Naive thymus-derived CD4-positive, alpha-beta T cell (primary cell): ENCODE results near the gene SPRR1A. TPM values are rescaled to one million over a fixed set of nuclear protein-coding genes. Genes with fewer than 3 reads are reported as not detected.

Source experiments
- ATAC-seq: fragments of 150-1000 bp; cut with Tn5 transposase; 2 replicates; pipeline ENCODE4 v1.10.0; 2021; ENCODE audit warnings: mild to moderate bottlenecking, moderate library complexity
- CTCF ChIA-PET: fragments of 350-600 bp; sonication (Branson Sonifier 250); formaldehyde crosslinking; loops from one replicate; lab custom pipeline; 2021; ENCODE audit warnings: antibody characterized with exemption; lab: Charles Lee
- POLR2A ChIA-PET: fragments of 350-600 bp; sonication (Branson Sonifier 250); formaldehyde crosslinking; loops from one replicate; lab custom pipeline; 2021; ENCODE audit warnings: antibody characterized with exemption, inconsistent platforms; lab: Charles Lee
- DNase-seq, 9 donors: peaks; one replicate each; pipeline versions ENCODE4 v3.0.0 to v3.0.0-alpha.2; 2020 to 2022; ENCODE audit warnings: mixed read lengths in 1 of 9
- H3K27ac ChIP-seq: one replicate; pipeline ENCODE4 v1.7.0; 2013; ENCODE audit warnings: mild to moderate bottlenecking, low read depth, low read length, moderate library complexity
- H3K27me3 ChIP-seq, 2 donors: one replicate each; pipeline ENCODE4 v1.7.0; 2013; ENCODE audit warnings: low read length in 2 of 2, mild to moderate bottlenecking in 2 of 2, moderate library complexity in 2 of 2; ENCODE audit not compliant: control insufficient read depth in 2 of 2, insufficient read depth in 2 of 2
- H3K36me3 ChIP-seq, 3 experiments: 1 replicate in 2 of 3; 2 replicates in 1 of 3; pipeline ENCODE4 v1.7.0; 2013; ENCODE audit warnings: low read length in 3 of 3, mild to moderate bottlenecking in 3 of 3, moderate library complexity in 1 of 3; ENCODE audit not compliant: insufficient read depth in 3 of 3, control insufficient read depth in 2 of 3
- H3K4me1 ChIP-seq, 2 donors: one replicate each; pipeline ENCODE4 v1.7.0; 2013; ENCODE audit warnings: low read length in 2 of 2, mild to moderate bottlenecking in 2 of 2, moderate library complexity in 1 of 2; ENCODE audit not compliant: control insufficient read depth in 2 of 2, insufficient read depth in 2 of 2
- H3K4me3 ChIP-seq: 2 replicates; pipeline ENCODE4 v1.7.0; 2013; ENCODE audit warnings: mild to moderate bottlenecking, low read length
- H3K9me3 ChIP-seq, 3 experiments: 1 replicate in 2 of 3; 2 replicates in 1 of 3; pipeline ENCODE4 v1.7.0; 2013; ENCODE audit warnings: low read length in 3 of 3; ENCODE audit not compliant: control insufficient read depth in 2 of 3
- H3K27ac Mint-ChIP-seq, 9 donors: one replicate each; pipeline ENCODE4 v1.8.0; 2020 to 2022; ENCODE audit warnings: mixed read lengths in 9 of 9, mild to moderate bottlenecking in 8 of 9, moderate library complexity in 5 of 9, inconsistent platforms in 2 of 9
- H3K27me3 Mint-ChIP-seq, 5 donors: one replicate each; pipeline ENCODE4 v1.8.0; 2021 to 2022; ENCODE audit warnings: mixed read lengths in 5 of 5, mild to moderate bottlenecking in 1 of 5
- H3K36me3 Mint-ChIP-seq, 5 donors: one replicate each; pipeline ENCODE4 v1.8.0; 2020 to 2022; ENCODE audit warnings: mixed read lengths in 5 of 5, mild to moderate bottlenecking in 3 of 5, inconsistent platforms in 1 of 5
- H3K4me1 Mint-ChIP-seq, 7 donors: one replicate each; pipeline ENCODE4 v1.8.0; 2020 to 2022; ENCODE audit warnings: mixed read lengths in 7 of 7, mild to moderate bottlenecking in 3 of 7, inconsistent platforms in 1 of 7
- H3K4me3 Mint-ChIP-seq, 10 donors: one replicate each; pipeline ENCODE4 v1.8.0; 2020 to 2022; ENCODE audit warnings: mild to moderate bottlenecking in 10 of 10, mixed read lengths in 10 of 10, moderate library complexity in 6 of 10, inconsistent platforms in 2 of 10
- H3K9me3 Mint-ChIP-seq, 11 donors: one replicate each; pipeline ENCODE4 v1.8.0; 2020 to 2022; ENCODE audit warnings: mixed read lengths in 11 of 11, mild to moderate bottlenecking in 4 of 11, inconsistent platforms in 1 of 11, moderate library complexity in 1 of 11
- intact Hi-C, 2 donors: fragments of 100-400 bp; cut with micrococcal nuclease; formaldehyde crosslinking; loops; one replicate each; pipeline ENCODE4 v1.15.1; 2023
- polyA plus RNA-seq, 2 donors: library from polyadenylated mRNA; unstranded; fragments of 300-500 nt; fragmentation: Illumina TruSeq; gene quantifications; one replicate each; pipeline ENCODE4 v1.2.3, GENCODE V29; 2021
- total RNA-seq, 6 experiments: library from RNA in 5 of 6; stranded (reverse) in 5 of 6; gene quantifications; 1 replicate in 5 of 6; 2 replicates in 1 of 6; pipeline ENCODE4 v1.2.3 and lab custom pipeline; 2021 to 2026

The SPRR1A gene
- total and polyA plus RNA-seq, 7 experiments from 2014 or later = not detected

GRCh38 chr1:152951711-152952110, 32.2 kb upstream of the SPRR1A start:
- H3K27me3 Mint-ChIP-seq = peaks cover 0 to 32% (median 29%) of the 10 kb centered on the region in 5 donors
- no peaks in the 10 kb centered on the region for H3K27me3 ChIP-seq

GRCh38 chr1:152953761-152954160, 30.1 kb upstream of the SPRR1A start:
- H3K27ac Mint-ChIP-seq = no peak overlapping the region
- H3K4me1 Mint-ChIP-seq = peaks cover 0 to 2% (median 0%) of the 10 kb centered on the region in 7 donors
- POLR2A ChIA-PET = no interaction called here
- H3K4me3 Mint-ChIP-seq = no peak overlapping the region
- H3K36me3 ChIP-seq = no peaks in the 10 kb centered on the region
- no peak overlapping the region for H3K4me3 ChIP-seq
- H3K27ac ChIP-seq = no peak overlapping the region
- CTCF ChIA-PET = no interaction called here
- H3K9me3 Mint-ChIP-seq = no peaks in the 10 kb centered on the region
- H3K27me3 Mint-ChIP-seq = peaks cover 0 to 28% (median 24%) of the 10 kb centered on the region in 5 donors
- DNase-seq (no peak), ATAC-seq (no peak)
- H3K27me3 ChIP-seq = no peaks in the 10 kb centered on the region
- no peaks in the 10 kb centered on the region for H3K4me1 ChIP-seq
- H3K36me3 Mint-ChIP-seq = no peaks in the 10 kb centered on the region
- intact Hi-C loops = no loop called here
- no peaks in the 10 kb centered on the region for H3K9me3 ChIP-seq

More at GRCh38 chr1:152951711-152952110, 32.2 kb upstream of the SPRR1A start:
- ChIA-PET CTCF (no interaction called here), POLR2A (no interaction called here)
- no peak overlapping the region for H3K4me3 Mint-ChIP-seq
- no peaks in the 10 kb centered on the region for H3K36me3 ChIP-seq
- no peaks in the 10 kb centered on the region for H3K4me1 ChIP-seq
- H3K36me3 Mint-ChIP-seq = no peaks in the 10 kb centered on the region
- H3K27ac ChIP-seq = no peak overlapping the region
- ATAC-seq (no peak), DNase-seq (no peak)
- peaks cover 0 to 2% (median 0%) of the 10 kb centered on the region in 7 donors for H3K4me1 Mint-ChIP-seq
- H3K9me3 Mint-ChIP-seq = peaks cover 0 to 4% (median 0%) of the 10 kb centered on the region in 11 donors
- H3K27ac Mint-ChIP-seq = no peak overlapping the region
- H3K4me3 ChIP-seq = no peak overlapping the region
- intact Hi-C loops = no loop called here
- no peaks in the 10 kb centered on the region for H3K9me3 ChIP-seq

- no peaks in the 10 kb centered on the region for H3K9me3 ChIP-seq
- POLR2A ChIA-PET = no interaction called here
- H3K4me3 ChIP-seq = no peak overlapping the region
- DNase-seq (no peak), ATAC-seq (no peak)
- H3K4me1 Mint-ChIP-seq = peaks cover 0 to 2% (median 0%) of the 10 kb centered on the region in 7 donors
- H3K27ac ChIP-seq = no peak overlapping the region
- H3K4me1 ChIP-seq = no peaks in the 10 kb centered on the region
- peaks cover 0 to 28% (median 24%) of the 10 kb centered on the region in 5 donors for H3K27me3 Mint-ChIP-seq
- H3K27ac Mint-ChIP-seq = no peak overlapping the region
- H3K9me3 Mint-ChIP-seq = no peaks in the 10 kb centered on the region
- CTCF ChIA-PET = no interaction called here
- no peak overlapping the region for H3K4me3 Mint-ChIP-seq
- H3K36me3 Mint-ChIP-seq = no peaks in the 10 kb centered on the region
- no peaks in the 10 kb centered on the region for H3K36me3 ChIP-seq
- no peaks in the 10 kb centered on the region for H3K27me3 ChIP-seq
- intact Hi-C loops = no loop called here
Measured at GRCh38 chr1:152954436-152954835, 29.4 kb upstream of the SPRR1A start.

GRCh38 chr1:152957561-152957960, 26.3 kb upstream of the SPRR1A start:
- Histone ChIP-seq H3K9me3 (no peaks in the 10 kb centered on the region), H3K36me3 (no peaks in the 10 kb centered on the region), H3K27me3 (no peaks in the 10 kb centered on the region), H3K27ac (no peak overlapping the region), H3K4me1 (no peaks in the 10 kb centered on the region), H3K4me3 (no peak overlapping the region)
- no peak overlapping the region for H3K27ac Mint-ChIP-seq
- H3K27me3 Mint-ChIP-seq = peaks cover 0 to 28% (median 17%) of the 10 kb centered on the region in 5 donors
- H3K4me1 Mint-ChIP-seq = no peaks in the 10 kb centered on the region
- no peak overlapping the region for H3K4me3 Mint-ChIP-seq
- intact Hi-C loops = no loop called here
- ChIA-PET POLR2A (no interaction called here), CTCF (no interaction called here)
- no peaks in the 10 kb centered on the region for H3K9me3 Mint-ChIP-seq
- no peak for DNase-seq
- H3K36me3 Mint-ChIP-seq = no peaks in the 10 kb centered on the region
- ATAC-seq = no peak

- Mint-ChIP-seq H3K4me3 (no peak overlapping the region), H3K27me3 (peaks cover 0 to 22% (median 12%) of the 10 kb centered on the region in 5 donors), H3K4me1 (no peaks in the 10 kb centered on the region), H3K36me3 (no peaks in the 10 kb centered on the region), H3K27ac (no peak overlapping the region), H3K9me3 (no peaks in the 10 kb centered on the region)
- no peaks in the 10 kb centered on the region for H3K27me3 ChIP-seq
- ATAC-seq (no peak), DNase-seq (no peak)
- no peak overlapping the region for H3K4me3 ChIP-seq
- no peaks in the 10 kb centered on the region for H3K4me1 ChIP-seq
- POLR2A ChIA-PET = no interaction called here
- intact Hi-C loops = no loop called here
- H3K36me3 ChIP-seq = no peaks in the 10 kb centered on the region
- no peaks in the 10 kb centered on the region for H3K9me3 ChIP-seq
- CTCF ChIA-PET = no interaction called here
- no peak overlapping the region for H3K27ac ChIP-seq
Measured at GRCh38 chr1:152959273-152959672, 24.6 kb upstream of the SPRR1A start.

GRCh38 chr1:152959801-152960451, 24.0 kb upstream of the SPRR1A start:
- Histone ChIP-seq H3K27me3 (no peaks in the 10 kb centered on the region), H3K4me1 (no peaks in the 10 kb centered on the region), H3K36me3 (no peaks in the 10 kb centered on the region), H3K27ac (no peak overlapping the region), H3K9me3 (no peaks in the 10 kb centered on the region), H3K4me3 (no peak overlapping the region)
- Mint-ChIP-seq H3K36me3 (no peaks in the 10 kb centered on the region), H3K27ac (no peak overlapping the region), H3K4me1 (no peaks in the 10 kb centered on the region), H3K9me3 (no peaks in the 10 kb centered on the region), H3K4me3 (no peak overlapping the region), H3K27me3 (peaks cover 0 to 20% (median 12%) of the 10 kb centered on the region in 5 donors)
- CTCF ChIA-PET = no interaction called here
- no peak for ATAC-seq
- intact Hi-C loops = no loop called here
- POLR2A ChIA-PET = no interaction called here
- no peak for DNase-seq

GRCh38 chr1:152960452-152961044, 23.3 kb upstream of the SPRR1A start:
- DNase-seq (no peak), ATAC-seq (no peak)
- Mint-ChIP-seq H3K4me3 (no peak overlapping the region), H3K4me1 (no peaks in the 10 kb centered on the region), H3K27ac (no peak overlapping the region), H3K9me3 (no peaks in the 10 kb centered on the region), H3K36me3 (no peaks in the 10 kb centered on the region), H3K27me3 (peaks cover 0 to 26% (median 10%) of the 10 kb centered on the region in 5 donors)
- CTCF ChIA-PET = no interaction called here
- no peaks in the 10 kb centered on the region for H3K9me3 ChIP-seq
- H3K27me3 ChIP-seq = no peaks in the 10 kb centered on the region
- POLR2A ChIA-PET = no interaction called here
- no peak overlapping the region for H3K27ac ChIP-seq
- H3K36me3 ChIP-seq = no peaks in the 10 kb centered on the region
- intact Hi-C loops = no loop called here
- H3K4me3 ChIP-seq = no peak overlapping the region
- H3K4me1 ChIP-seq = no peaks in the 10 kb centered on the region
